LHCN-M2 (cell line): ENCODE results near the gene GLIS1. TPM values are rescaled to one million over a fixed set of nuclear protein-coding genes. Genes with fewer than 3 reads are reported as not detected.

Experiments used
- DNase-seq: peaks from one replicate; pipeline ENCODE4 v3.0.0-alpha.2; 2012; ENCODE audit warnings: low read depth
- total RNA-seq: library from RNA; depleted of rRNA; stranded (reverse); fragments of >200 nt; gene quantifications from 2 replicates; pipeline ENCODE4 v1.2.3, GENCODE V29; 2014

The GLIS1 gene
- total RNA-seq, 1 experiment from 2014 or later = 3.7 TPM

GRCh38 chr1:53693773-53694717 lies 44.9 kb downstream of the GLIS1 start:
- no peak for DNase-seq

GRCh38 chr1:53693339-53693738 lies 45.6 kb downstream of the GLIS1 start:
- DNase-seq = no peak

GRCh38 chr1:53691326-53691725 lies 47.6 kb downstream of the GLIS1 start:
- no peak for DNase-seq

- no peak for DNase-seq
Measured at GRCh38 chr1:53690411-53690810, 48.6 kb downstream of the GLIS1 start.

- no peak for DNase-seq
Measured at GRCh38 chr1:53689736-53690326, 49.1 kb downstream of the GLIS1 start.

GRCh38 chr1:53689223-53689622 lies 49.7 kb downstream of the GLIS1 start:
- DNase-seq = no peak

GRCh38 chr1:53688381-53689102 lies 50.4 kb downstream of the GLIS1 start:
- no peak for DNase-seq

- DNase-seq = no peak
Measured at GRCh38 chr1:53687901-53688300, 51.1 kb downstream of the GLIS1 start.

- DNase-seq = no peak
Measured at GRCh38 chr1:53687426-53687825, 51.5 kb downstream of the GLIS1 start.

GRCh38 chr1:53686965-53687267 lies 52.0 kb downstream of the GLIS1 start:
- no peak for DNase-seq

GRCh38 chr1:53686091-53686964 lies 52.6 kb downstream of the GLIS1 start:
- no peak for DNase-seq

GRCh38 chr1:53685272-53686051 lies 53.5 kb downstream of the GLIS1 start:
- no peak for DNase-seq

- DNase-seq = no peak
Measured at GRCh38 chr1:53684741-53685140, 54.2 kb downstream of the GLIS1 start.

- DNase-seq = no peak
Measured at GRCh38 chr1:53683986-53684740, 54.8 kb downstream of the GLIS1 start.

- no peak for DNase-seq
Measured at GRCh38 chr1:53682881-53683280, 56.1 kb downstream of the GLIS1 start.

GRCh38 chr1:53681977-53682685 lies 56.8 kb downstream of the GLIS1 start:
- DNase-seq = no peak

- no peak for DNase-seq
Measured at GRCh38 chr1:53681351-53681976, 57.5 kb downstream of the GLIS1 start.

- DNase-seq = no peak
Measured at GRCh38 chr1:53680868-53681267, 58.1 kb downstream of the GLIS1 start.
